Liver (tissue), 9 donors: ENCODE measurements around the gene CTRB1. TPM values are rescaled to one million over a fixed set of nuclear protein-coding genes. Genes with fewer than 3 reads are reported as not detected.

Source experiments
- DNase-seq: peaks from one replicate; pipeline ENCODE4 v3.0.0-alpha.2; 2017; ENCODE audit warnings: low spot score
- H3K27ac ChIP-seq, 2 donors: one replicate each; pipeline ENCODE4 v1.7.0; 2013; ENCODE audit warnings: inconsistent platforms in 2 of 2, low read length in 2 of 2, control low read depth in 1 of 2, low read depth in 1 of 2, mild to moderate bottlenecking in 1 of 2
- H3K27me3 ChIP-seq, 4 donors: one replicate each; pipeline versions ENCODE4 v1.6.1 to v1.7.0; 2013; ENCODE audit warnings: low read length in 3 of 4, inconsistent platforms in 1 of 4, mild to moderate bottlenecking in 1 of 4, moderate library complexity in 1 of 4; ENCODE audit not compliant: control insufficient read depth in 4 of 4, insufficient read depth in 4 of 4
- H3K36me3 ChIP-seq, 4 donors: one replicate each; pipeline versions ENCODE4 v1.6.1 to v1.7.0; 2013; ENCODE audit warnings: low read length in 3 of 4, mild to moderate bottlenecking in 3 of 4, low read depth in 1 of 4, moderate library complexity in 1 of 4; ENCODE audit not compliant: control insufficient read depth in 4 of 4, insufficient read depth in 3 of 4
- H3K4me1 ChIP-seq, 4 donors: one replicate each; pipeline versions ENCODE4 v1.6.1 to v1.7.0; 2013; ENCODE audit warnings: low read length in 3 of 4, mild to moderate bottlenecking in 3 of 4, moderate library complexity in 1 of 4; ENCODE audit not compliant: control insufficient read depth in 4 of 4, insufficient read depth in 4 of 4
- H3K4me3 ChIP-seq, 3 donors: one replicate each; pipeline versions ENCODE4 v1.6.1 to v1.7.0; 2013; ENCODE audit warnings: low read length in 3 of 3, control low read depth in 1 of 3, low read depth in 1 of 3, mild to moderate bottlenecking in 1 of 3
- H3K9ac ChIP-seq, 2 donors: one replicate each; pipeline ENCODE4 v1.7.0; 2013; ENCODE audit warnings: low read length in 2 of 2, mild to moderate bottlenecking in 2 of 2, moderate library complexity in 2 of 2, control low read depth in 1 of 2, low read depth in 1 of 2
- H3K9me3 ChIP-seq, 4 donors: one replicate each; pipeline versions ENCODE4 v1.6.1 to v1.7.0; 2013; ENCODE audit warnings: low read length in 3 of 4; ENCODE audit not compliant: control insufficient read depth in 4 of 4
- EGR1 ChIP-seq, 2 donors: IDR thresholded peaks; 2 replicates each; pipeline ENCODE4 v1.6.1; 2016 to 2018; ENCODE audit warnings: antibody characterized with exemption in 2 of 2, low read depth in 2 of 2
- FOXA1 ChIP-seq: IDR thresholded peaks from 2 replicates; pipeline ENCODE4 v1.6.1; 2016; ENCODE audit warnings: antibody characterized with exemption
- FOXA2 ChIP-seq: IDR thresholded peaks from 2 replicates; pipeline ENCODE4 v1.6.1; 2016; ENCODE audit warnings: antibody characterized with exemption
- GABPA ChIP-seq, 2 donors: IDR thresholded peaks in 1 of 2; conservative IDR thresholded peaks in 1 of 2; 2 replicates each; pipeline ENCODE4 v1.6.1; 2016; ENCODE audit warnings: antibody characterized with exemption in 2 of 2, mild to moderate bottlenecking in 1 of 2, moderate library complexity in 1 of 2
- HNF4G ChIP-seq: IDR thresholded peaks from 2 replicates; pipeline ENCODE4 v1.6.1; 2016; ENCODE audit warnings: antibody characterized with exemption
- NR2F2 ChIP-seq: IDR thresholded peaks from 2 replicates; pipeline ENCODE4 v1.6.1; 2016; ENCODE audit warnings: antibody characterized with exemption
- RAD21 ChIP-seq, 2 donors: IDR thresholded peaks; 2 replicates each; pipeline ENCODE4 v1.6.1; 2016; ENCODE audit warnings: antibody characterized with exemption in 2 of 2, mild to moderate bottlenecking in 2 of 2
- SP1 ChIP-seq: IDR thresholded peaks from 2 replicates; pipeline ENCODE4 v1.6.1; 2018; ENCODE audit warnings: antibody characterized with exemption, mild to moderate bottlenecking
- TAF1 ChIP-seq: conservative IDR thresholded peaks from 2 replicates; pipeline ENCODE4 v1.6.1; 2016; ENCODE audit warnings: antibody characterized with exemption, mild to moderate bottlenecking
- YY1 ChIP-seq: IDR thresholded peaks from 2 replicates; pipeline ENCODE4 v1.6.1; 2016; ENCODE audit warnings: antibody characterized with exemption, mild to moderate bottlenecking
- ZBTB33 ChIP-seq: IDR thresholded peaks from 2 replicates; pipeline ENCODE4 v1.6.1; 2016; ENCODE audit warnings: antibody characterized with exemption
- WGBS: extraction: QIAGEN DNeasy Blood & Tissue Kit; methylation state at CpG from one replicate; pipeline ENCODE4 v1.1.7; 2013; 5-methylcytosine and 5-hydroxymethylcytosine counted together
- polyA plus RNA-seq, 2 donors: library from polyadenylated mRNA; stranded (reverse) in 1 of 2; unstranded in 1 of 2; fragments of 200-250 nt in 1 of 2; fragments of >200 nt in 1 of 2; fragmentation: Nextera tagmentation in 1 of 2; extraction: Ambion mirVana in 1 of 2; gene quantifications; one replicate each; pipeline versions ENCODE4 v1.2.1 to v1.2.3, GENCODE V29; 2013 to 2015
- total RNA-seq, 2 donors: library from RNA; depleted of rRNA; stranded (reverse); fragments of >200 nt; gene quantifications; one replicate each; pipeline ENCODE4 v1.2.3, GENCODE V29; 2014
- TF ChIP-seq, protein P1 (sequence below): IDR thresholded peaks from 2 replicates; pipeline ENCODE4 v1.6.1; 2016; ENCODE audit warnings: antibody characterized with exemption, mild to moderate bottlenecking
- TF ChIP-seq, protein P2 (sequence below): IDR thresholded peaks from 2 replicates; pipeline ENCODE4 v1.6.1; 2016; ENCODE audit warnings: antibody characterized with exemption
- donor health status: healthy.
- donor health status: healthy.
- donor health status: healthy.
- donor health status: healthy.
- donor health status: healthy.

CTRB1 gene
- total and polyA plus RNA-seq, 4 donors: not detected

DNA sequence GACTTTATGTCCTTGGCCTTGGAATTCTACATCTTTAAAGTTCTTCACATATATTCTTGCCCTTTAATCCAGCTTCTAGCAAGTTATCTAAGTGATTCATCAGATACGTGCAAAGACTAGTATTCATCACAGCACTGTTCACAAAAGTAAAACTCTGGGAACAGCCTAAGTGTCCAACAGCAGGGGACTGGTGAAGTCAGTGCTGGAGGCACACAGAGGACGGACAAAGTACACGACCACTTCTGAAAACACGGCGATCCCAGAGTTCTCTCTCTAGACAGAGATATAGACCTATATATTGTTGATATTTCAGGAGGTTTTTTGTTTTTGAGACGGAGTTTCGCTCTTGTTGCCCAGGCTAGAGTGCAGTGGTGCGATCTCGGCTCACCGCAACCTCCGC lies 12.8 kb downstream of the CTRB1 start (continued):
- TF ChIP-seq, protein P1, sequence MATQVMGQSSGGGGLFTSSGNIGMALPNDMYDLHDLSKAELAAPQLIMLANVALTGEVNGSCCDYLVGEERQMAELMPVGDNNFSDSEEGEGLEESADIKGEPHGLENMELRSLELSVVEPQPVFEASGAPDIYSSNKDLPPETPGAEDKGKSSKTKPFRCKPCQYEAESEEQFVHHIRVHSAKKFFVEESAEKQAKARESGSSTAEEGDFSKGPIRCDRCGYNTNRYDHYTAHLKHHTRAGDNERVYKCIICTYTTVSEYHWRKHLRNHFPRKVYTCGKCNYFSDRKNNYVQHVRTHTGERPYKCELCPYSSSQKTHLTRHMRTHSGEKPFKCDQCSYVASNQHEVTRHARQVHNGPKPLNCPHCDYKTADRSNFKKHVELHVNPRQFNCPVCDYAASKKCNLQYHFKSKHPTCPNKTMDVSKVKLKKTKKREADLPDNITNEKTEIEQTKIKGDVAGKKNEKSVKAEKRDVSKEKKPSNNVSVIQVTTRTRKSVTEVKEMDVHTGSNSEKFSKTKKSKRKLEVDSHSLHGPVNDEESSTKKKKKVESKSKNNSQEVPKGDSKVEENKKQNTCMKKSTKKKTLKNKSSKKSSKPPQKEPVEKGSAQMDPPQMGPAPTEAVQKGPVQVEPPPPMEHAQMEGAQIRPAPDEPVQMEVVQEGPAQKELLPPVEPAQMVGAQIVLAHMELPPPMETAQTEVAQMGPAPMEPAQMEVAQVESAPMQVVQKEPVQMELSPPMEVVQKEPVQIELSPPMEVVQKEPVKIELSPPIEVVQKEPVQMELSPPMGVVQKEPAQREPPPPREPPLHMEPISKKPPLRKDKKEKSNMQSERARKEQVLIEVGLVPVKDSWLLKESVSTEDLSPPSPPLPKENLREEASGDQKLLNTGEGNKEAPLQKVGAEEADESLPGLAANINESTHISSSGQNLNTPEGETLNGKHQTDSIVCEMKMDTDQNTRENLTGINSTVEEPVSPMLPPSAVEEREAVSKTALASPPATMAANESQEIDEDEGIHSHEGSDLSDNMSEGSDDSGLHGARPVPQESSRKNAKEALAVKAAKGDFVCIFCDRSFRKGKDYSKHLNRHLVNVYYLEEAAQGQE: no peak

DNA sequence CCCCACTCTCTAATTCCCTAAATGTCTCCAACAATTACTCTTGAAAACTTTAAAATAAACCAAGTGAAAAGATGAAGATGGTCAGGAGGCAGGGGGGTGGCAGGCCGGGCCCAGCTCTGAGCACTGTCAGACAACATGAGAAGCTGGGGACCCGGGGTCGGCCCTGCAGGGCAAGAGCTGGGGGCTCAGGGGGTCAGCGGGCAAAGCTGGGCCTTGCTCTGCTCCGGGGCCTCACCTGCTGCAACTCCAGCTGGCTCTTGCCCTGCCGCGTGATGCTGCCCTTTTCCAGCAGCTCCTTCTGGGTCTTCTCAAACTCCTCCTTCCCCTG lies 14.8 kb downstream of the CTRB1 start:
- Histone ChIP-seq H3K27me3 (no peaks in the 10 kb centered on the region), H3K4me1 (peaks cover 0 to 3% (median 0%) of the 10 kb centered on the region in 4 donors), H3K27ac (no peak overlapping the region), H3K9me3 (no peaks in the 10 kb centered on the region), H3K4me3 (no peak overlapping the region), H3K9ac (no peak overlapping the region), H3K36me3 (peaks cover 3 to 33% (median 21%) of the 10 kb centered on the region in 4 donors)
- WGBS: 73% methylated on average over 7 of the region's 7 CpGs
- no peak for TF ChIP-seq FOXA2
- no peak for TF ChIP-seq EGR1 (IDR thresholded peaks at IDR 0.05; ENCODE audit: low read depth in 2 of 2)
- no peak for TF ChIP-seq RAD21 (IDR thresholded peaks at IDR 0.05)
- no peak for TF ChIP-seq TAF1
- TF ChIP-seq SP1: no peak
- no peak for TF ChIP-seq NR2F2
- TF ChIP-seq HNF4G: no peak
- TF ChIP-seq, protein P1: no peak
- TF ChIP-seq YY1: no peak
- TF ChIP-seq FOXA1: no peak
- TF ChIP-seq, protein P2, sequence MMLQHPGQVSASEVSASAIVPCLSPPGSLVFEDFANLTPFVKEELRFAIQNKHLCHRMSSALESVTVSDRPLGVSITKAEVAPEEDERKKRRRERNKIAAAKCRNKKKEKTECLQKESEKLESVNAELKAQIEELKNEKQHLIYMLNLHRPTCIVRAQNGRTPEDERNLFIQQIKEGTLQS: no peak
- no peak for TF ChIP-seq GABPA (IDR thresholded peaks at IDR 0.05 in 1 of 2, conservative IDR thresholded peaks at IDR 0.05 in 1 of 2)
- TF ChIP-seq ZBTB33: no peak
- DNase-seq: no peak
